Upper lobe of left lung (tissue), 6 donors: ENCODE results near the gene RTP3. TPM values are rescaled to one million over a fixed set of nuclear protein-coding genes. Genes with fewer than 3 reads are reported as not detected.

ENCODE experiments used
- ATAC-seq, 2 donors: fragments of 200-7000 bp; cut with Tn5 transposase; one replicate each; pipeline ENCODE4 v1.9.1; 2022; ENCODE audit warnings: mild to moderate bottlenecking in 2 of 2, moderate library complexity in 2 of 2; ENCODE audit not compliant: low FRiP score in 2 of 2
- DNase-seq, 2 donors: peaks; one replicate each; pipeline ENCODE4 v3.0.0-alpha.2; 2019 to 2020
- H3K27ac ChIP-seq, 4 donors: fragments of 200-600 bp; sonication (generic); one replicate each; pipeline ENCODE4 v1.5.1; 2016 to 2019
- H3K27me3 ChIP-seq, 4 donors: fragments of 200-600 bp; sonication (generic); one replicate each; pipeline ENCODE4 v1.5.1; 2017 to 2019
- H3K36me3 ChIP-seq, 4 donors: fragments of 200-600 bp; sonication (generic); one replicate each; pipeline ENCODE4 v1.5.1; 2016 to 2019
- H3K4me1 ChIP-seq, 4 donors: fragments of 200-600 bp; sonication (generic); one replicate each; pipeline ENCODE4 v1.5.1; 2018 to 2019
- H3K4me3 ChIP-seq, 4 donors: fragments of 200-600 bp; sonication (generic); one replicate each; pipeline ENCODE4 v1.5.1; 2017 to 2019; ENCODE audit warnings: mild to moderate bottlenecking in 2 of 4, moderate library complexity in 1 of 4
- H3K9me3 ChIP-seq, 4 donors: fragments of 200-600 bp; sonication (generic); one replicate each; pipeline ENCODE4 v1.5.1; 2018 to 2019
- CTCF ChIP-seq, 6 experiments: fragments of 450-650 bp in 4 of 6; fragments of 200-600 bp in 2 of 6; sonication (generic) in 2 of 6; IDR thresholded peaks; one replicate each; pipeline ENCODE4 v1.5.1; 2016 to 2019; ENCODE audit warnings: antibody characterized with exemption in 6 of 6
- EP300 ChIP-seq, 4 donors: sonication (generic); formaldehyde crosslinking; IDR thresholded peaks; one replicate each; pipeline ENCODE4 v1.5.1; 2017; ENCODE audit warnings: antibody characterized with exemption in 4 of 4, control low read depth in 2 of 4
- POLR2A ChIP-seq, 4 donors: fragments of 450-650 bp; IDR thresholded peaks; one replicate each; pipeline ENCODE4 v1.5.1; 2016 to 2017; ENCODE audit warnings: antibody characterized with exemption in 4 of 4, mild to moderate bottlenecking in 2 of 4
- POLR2AphosphoS5 ChIP-seq, 2 donors: sonication (generic); formaldehyde crosslinking; IDR thresholded peaks; one replicate each; pipeline ENCODE4 v1.5.1; 2017; ENCODE audit warnings: antibody characterized with exemption in 2 of 2
- WGBS, 2 donors: methylation state at CpG; one replicate each; pipeline ENCODE4 v1.1.5; 2017 to 2018; 5-methylcytosine and 5-hydroxymethylcytosine counted together
- total RNA-seq, 6 donors: library from RNA; depleted of rRNA in 4 of 6; stranded (reverse); fragments of >200 nt in 4 of 6; gene quantifications; one replicate each; pipeline versions ENCODE4 v1.1.0 to v1.2.1, GENCODE V29; 2016 to 2021
- donor health status: DM: no; HTN: no; CAD: no; lungs with moderate emphysema.
- donor health status: DM: no; HTN: yes; CAD: no; lungs with severe emphysema.

The RTP3 gene
- total RNA-seq, 6 donors from 2014 or later, result not detected

- Histone ChIP-seq H3K27me3 (no peaks in the 10 kb centered on the region), H3K4me1 (peaks cover 4 to 14% (median 7%) of the 10 kb centered on the region in 4 donors), H3K27ac (no peak overlapping the region), H3K4me3 (peak overlapping the region in 2 of 4 donors; percentile 12 to 13), H3K9me3 (no peaks in the 10 kb centered on the region), H3K36me3 (no peaks in the 10 kb centered on the region)
- peak; percentile 94 to 96 for ATAC-seq
- peak; percentile 90 to 94 for DNase-seq
- TF ChIP-seq POLR2A (IDR thresholded peaks at IDR 0.05) (no peak), CTCF (IDR thresholded peaks at IDR 0.05) (peak; percentile 96 to 99 (median 98)), EP300 (IDR thresholded peaks at IDR 0.05) (no peak), POLR2AphosphoS5 (IDR thresholded peaks at IDR 0.05) (peak in 1 of 2 donors; percentile 44)
- WGBS, 2 donors, result 12 to 30% methylated on average over 13 to 26 of the region's 26 CpGs
These were observed 8.9 kb upstream of the RTP3 start for GRCh38 chr3:46488735-46489361.

- Histone ChIP-seq H3K9me3 (no peaks in the 10 kb centered on the region), H3K4me3 (no peak overlapping the region), H3K36me3 (no peaks in the 10 kb centered on the region), H3K4me1 (peaks cover 4 to 14% (median 7%) of the 10 kb centered on the region in 4 donors), H3K27me3 (no peaks in the 10 kb centered on the region), H3K27ac (no peak overlapping the region)
- WGBS, 2 donors, result 97% methylated on average over 4 of the region's 4 CpGs; no CpG with 5 or more reads in 1 of the 2 donors
- peak in 1 of 2 donors; percentile 25 for DNase-seq
- ATAC-seq, result no peak
- no peak for TF ChIP-seq POLR2A (IDR thresholded peaks at IDR 0.05)
- no peak for TF ChIP-seq POLR2AphosphoS5 (IDR thresholded peaks at IDR 0.05)
- no peak for TF ChIP-seq CTCF (IDR thresholded peaks at IDR 0.05)
- no peak for TF ChIP-seq EP300 (IDR thresholded peaks at IDR 0.05)
These were observed 8.4 kb upstream of the RTP3 start for GRCh38 chr3:46489381-46489780.

- no peaks in the 10 kb centered on the region for H3K9me3 ChIP-seq
- H3K4me1 ChIP-seq, result peaks cover 4 to 14% (median 4%) of the 10 kb centered on the region in 4 donors
- H3K36me3 ChIP-seq, result no peaks in the 10 kb centered on the region
- H3K27me3 ChIP-seq, result no peaks in the 10 kb centered on the region
- no peak for TF ChIP-seq POLR2AphosphoS5 (IDR thresholded peaks at IDR 0.05)
- TF ChIP-seq EP300 (IDR thresholded peaks at IDR 0.05), result no peak
- no peak for TF ChIP-seq CTCF (IDR thresholded peaks at IDR 0.05)
- no peak for TF ChIP-seq POLR2A (IDR thresholded peaks at IDR 0.05)
- DNase-seq (no peak), ATAC-seq (no peak)
- H3K27ac ChIP-seq, result no peak overlapping the region
- WGBS, 2 donors, result 62 to 83% methylated on average over 1 of the region's 1 CpG
- H3K4me3 ChIP-seq, result no peak overlapping the region
These were observed 7.9 kb upstream of the RTP3 start for GRCh38 chr3:46489875-46490274.

- Histone ChIP-seq H3K4me1 (peaks cover 3 to 11% (median 4%) of the 10 kb centered on the region in 4 donors), H3K4me3 (no peak overlapping the region), H3K27ac (no peak overlapping the region), H3K9me3 (no peaks in the 10 kb centered on the region), H3K36me3 (no peaks in the 10 kb centered on the region), H3K27me3 (no peaks in the 10 kb centered on the region)
- TF ChIP-seq CTCF (IDR thresholded peaks at IDR 0.05) (no peak), EP300 (IDR thresholded peaks at IDR 0.05) (no peak), POLR2A (IDR thresholded peaks at IDR 0.05) (no peak), POLR2AphosphoS5 (IDR thresholded peaks at IDR 0.05) (no peak)
- ATAC-seq, result no peak
- WGBS, 2 donors, result 60 to 71% methylated on average over 6 of the region's 6 CpGs
- DNase-seq, result no peak
These were observed 7.3 kb upstream of the RTP3 start for GRCh38 chr3:46490338-46491084.
